HUES64 (cell line): ENCODE measurements around the gene HIVEP1.

Experiments
- H3K27ac ChIP-seq: 2 replicates; pipeline ENCODE4 v1.7.0; 2013; ENCODE audit warnings: low read depth, low read length, inconsistent platforms
- H3K27me3 ChIP-seq: 2 replicates; pipeline ENCODE4 v1.6.1; 2013; ENCODE audit warnings: mild to moderate bottlenecking, low read length; ENCODE audit not compliant: insufficient read depth
- H3K36me3 ChIP-seq: 2 replicates; pipeline ENCODE4 v1.6.1; 2013; ENCODE audit warnings: mild to moderate bottlenecking, low read length; ENCODE audit not compliant: insufficient read depth
- H3K4me1 ChIP-seq: 2 replicates; pipeline ENCODE4 v1.6.1; 2013; ENCODE audit warnings: mild to moderate bottlenecking, low read length, moderate library complexity; ENCODE audit not compliant: insufficient read depth
- H3K4me3 ChIP-seq: 2 replicates; pipeline ENCODE4 v1.5.1; 2013; ENCODE audit warnings: mild to moderate bottlenecking, low read length, moderate library complexity
- H3K9ac ChIP-seq: 2 replicates; pipeline ENCODE4 v1.6.1; 2013; ENCODE audit warnings: mild to moderate bottlenecking, low read depth, low read length
- H3K9me3 ChIP-seq: 2 replicates; pipeline ENCODE4 v1.6.1; 2013; ENCODE audit warnings: low read depth, low read length; ENCODE audit not compliant: insufficient read depth
- WGBS: fragments of 150-250, 120-280 bp; methylation state at CpG from one replicate; pipeline ENCODE4 v1.1.7; 2013; ENCODE audit warnings: missing lambda C conversion rate; 5-methylcytosine and 5-hydroxymethylcytosine counted together

Gene HIVEP1

GRCh38 chr6:12051861-12052368, 39.8 kb downstream of the HIVEP1 start:
- Histone ChIP-seq H3K36me3 (peaks cover 3% of the 10 kb centered on the region; the same call in 1 of the 2 replicates), H3K27ac (no peak overlapping the region), H3K9me3 (no peaks in the 10 kb centered on the region), H3K4me3 (no peak overlapping the region), H3K4me1 (no peaks in the 10 kb centered on the region), H3K27me3 (no peaks in the 10 kb centered on the region), H3K9ac (no peak overlapping the region)
- 91% methylated on average over 2 of the region's 4 CpGs for WGBS

GRCh38 chr6:12058172-12058961, 46.3 kb downstream of the HIVEP1 start:
- no peaks in the 10 kb centered on the region for H3K27me3 ChIP-seq
- no peak overlapping the region for H3K9ac ChIP-seq

GRCh38 chr6:12060780-12061609, 48.9 kb downstream of the HIVEP1 start:
- H3K9ac ChIP-seq, result no peak overlapping the region; the same call in 1 of the 2 replicates

More at GRCh38 chr6:12058172-12058961, 46.3 kb downstream of the HIVEP1 start:
- Histone ChIP-seq H3K4me3 (no peak overlapping the region), H3K4me1 (peaks cover 17% of the 10 kb centered on the region), H3K9me3 (no peaks in the 10 kb centered on the region), H3K27ac (no peak overlapping the region), H3K36me3 (peaks cover 3% of the 10 kb centered on the region; the same call in 1 of the 2 replicates)
- 97% methylated on average over 5 of the region's 5 CpGs for WGBS

GRCh38 chr6:12062605-12063004, 50.5 kb downstream of the HIVEP1 start:
- Histone ChIP-seq H3K9me3 (no peaks in the 10 kb centered on the region), H3K27me3 (no peaks in the 10 kb centered on the region), H3K4me3 (no peak overlapping the region), H3K9ac (no peak overlapping the region), H3K36me3 (no peaks in the 10 kb centered on the region), H3K4me1 (peaks cover 23% of the 10 kb centered on the region), H3K27ac (no peak overlapping the region)
- WGBS, result over 99% methylated on average over 5 of the region's 5 CpGs

More at GRCh38 chr6:12060780-12061609, 48.9 kb downstream of the HIVEP1 start:
- Histone ChIP-seq H3K27ac (no peak overlapping the region), H3K9me3 (no peaks in the 10 kb centered on the region), H3K4me3 (no peak overlapping the region; the same call in 1 of the 2 replicates), H3K4me1 (peaks cover 23% of the 10 kb centered on the region), H3K36me3 (no peaks in the 10 kb centered on the region), H3K27me3 (no peaks in the 10 kb centered on the region)
- WGBS, result 42% methylated on average over 15 of the region's 15 CpGs

- H3K4me3 ChIP-seq, result no peak overlapping the region
- no peaks in the 10 kb centered on the region for H3K36me3 ChIP-seq
- no peaks in the 10 kb centered on the region for H3K9me3 ChIP-seq
- H3K9ac ChIP-seq, result no peak overlapping the region
- WGBS, result 93% methylated on average over 4 of the region's 4 CpGs
- peaks cover 23% of the 10 kb centered on the region for H3K4me1 ChIP-seq
- H3K27me3 ChIP-seq, result no peaks in the 10 kb centered on the region
- H3K27ac ChIP-seq, result no peak overlapping the region
These were observed 52.0 kb downstream of the HIVEP1 start for GRCh38 chr6:12064131-12064530.

- WGBS, result 92% methylated on average over 3 of the region's 3 CpGs
- Histone ChIP-seq H3K27me3 (no peaks in the 10 kb centered on the region), H3K4me1 (peaks cover 21% of the 10 kb centered on the region), H3K27ac (no peak overlapping the region), H3K36me3 (no peaks in the 10 kb centered on the region), H3K9ac (no peak overlapping the region), H3K9me3 (no peaks in the 10 kb centered on the region), H3K4me3 (no peak overlapping the region)
These were observed 52.5 kb downstream of the HIVEP1 start for GRCh38 chr6:12064538-12065071.

GRCh38 chr6:12065321-12066140, 53.4 kb downstream of the HIVEP1 start:
- Histone ChIP-seq H3K9ac (no peak overlapping the region), H3K9me3 (no peaks in the 10 kb centered on the region), H3K36me3 (no peaks in the 10 kb centered on the region), H3K27ac (no peak overlapping the region), H3K4me1 (peaks cover 14% of the 10 kb centered on the region), H3K27me3 (no peaks in the 10 kb centered on the region), H3K4me3 (no peak overlapping the region)
- whole genome bisulfite sequencing, result 75% methylated on average over 8 of the region's 8 CpGs

GRCh38 chr6:12066297-12066696, 54.2 kb downstream of the HIVEP1 start:
- H3K9me3 ChIP-seq, result no peaks in the 10 kb centered on the region
- H3K4me1 ChIP-seq, result peaks cover 12% of the 10 kb centered on the region
- H3K27ac ChIP-seq, result no peak overlapping the region
- no peaks in the 10 kb centered on the region for H3K36me3 ChIP-seq
- no peak overlapping the region for H3K9ac ChIP-seq
- H3K27me3 ChIP-seq, result no peaks in the 10 kb centered on the region
- H3K4me3 ChIP-seq, result no peak overlapping the region

- WGBS, result 96% methylated on average over 6 of the region's 6 CpGs
- H3K36me3 ChIP-seq, result no peaks in the 10 kb centered on the region
- H3K27me3 ChIP-seq, result no peaks in the 10 kb centered on the region
- H3K27ac ChIP-seq, result no peak overlapping the region
- peaks cover 14% of the 10 kb centered on the region; the same call in 1 of the 2 replicates for H3K4me1 ChIP-seq
- no peak overlapping the region for H3K9ac ChIP-seq
- no peaks in the 10 kb centered on the region for H3K9me3 ChIP-seq
- H3K4me3 ChIP-seq, result no peak overlapping the region
These were observed 56.9 kb downstream of the HIVEP1 start for GRCh38 chr6:12068899-12069557.

GRCh38 chr6:12069891-12070529, 57.9 kb downstream of the HIVEP1 start:
- Histone ChIP-seq H3K4me1 (peaks cover 14% of the 10 kb centered on the region; the same call in 1 of the 2 replicates), H3K9me3 (no peaks in the 10 kb centered on the region), H3K27me3 (no peaks in the 10 kb centered on the region), H3K9ac (no peak overlapping the region), H3K27ac (no peak overlapping the region), H3K4me3 (no peak overlapping the region), H3K36me3 (no peaks in the 10 kb centered on the region)
- 92% methylated on average over 9 of the region's 9 CpGs for WGBS
